Liver (tissue), 3 donors: ENCODE data around the gene ATP10B.

Experiments used
- CTCF ChIP-seq: fragments of 150-350 bp; IDR thresholded peaks from 2 replicates; pipeline ENCODE4 v1.5.1; 2017; ENCODE audit warnings: improper control_type of control experiment, low read depth, low read length; ENCODE audit not compliant: missing input control
- HNF4A ChIP-seq, 2 donors: conservative IDR thresholded peaks; 2 replicates each; pipeline ENCODE4 v1.6.1; 2016; ENCODE audit warnings: antibody characterized with exemption in 2 of 2, mild to moderate bottlenecking in 2 of 2
- RAD21 ChIP-seq, 2 donors: IDR thresholded peaks; 2 replicates each; pipeline ENCODE4 v1.6.1; 2016; ENCODE audit warnings: antibody characterized with exemption in 2 of 2, mild to moderate bottlenecking in 2 of 2
- SP1 ChIP-seq: IDR thresholded peaks from 2 replicates; pipeline ENCODE4 v1.6.1; 2018; ENCODE audit warnings: antibody characterized with exemption, mild to moderate bottlenecking
- TAF1 ChIP-seq: conservative IDR thresholded peaks from 2 replicates; pipeline ENCODE4 v1.6.1; 2016; ENCODE audit warnings: antibody characterized with exemption, mild to moderate bottlenecking
- ZBTB33 ChIP-seq: IDR thresholded peaks from 2 replicates; pipeline ENCODE4 v1.6.1; 2016; ENCODE audit warnings: antibody characterized with exemption
- TF ChIP-seq, protein P1 (sequence below): IDR thresholded peaks from 2 replicates; pipeline ENCODE4 v1.6.1; 2016; ENCODE audit warnings: antibody characterized with exemption, mild to moderate bottlenecking
- donor health status: healthy.
- donor health status: healthy.

GRCh38 chr5:160565376-160565775 lies 286.6 kb downstream of the ATP10B start:
- no peak for TF ChIP-seq CTCF
- TF ChIP-seq RAD21 (IDR thresholded peaks at IDR 0.05) = no peak
- no peak for TF ChIP-seq ZBTB33
- TF ChIP-seq SP1 = no peak
- no peak for TF ChIP-seq HNF4A (conservative IDR thresholded peaks at IDR 0.05)
- TF ChIP-seq, protein P1, sequence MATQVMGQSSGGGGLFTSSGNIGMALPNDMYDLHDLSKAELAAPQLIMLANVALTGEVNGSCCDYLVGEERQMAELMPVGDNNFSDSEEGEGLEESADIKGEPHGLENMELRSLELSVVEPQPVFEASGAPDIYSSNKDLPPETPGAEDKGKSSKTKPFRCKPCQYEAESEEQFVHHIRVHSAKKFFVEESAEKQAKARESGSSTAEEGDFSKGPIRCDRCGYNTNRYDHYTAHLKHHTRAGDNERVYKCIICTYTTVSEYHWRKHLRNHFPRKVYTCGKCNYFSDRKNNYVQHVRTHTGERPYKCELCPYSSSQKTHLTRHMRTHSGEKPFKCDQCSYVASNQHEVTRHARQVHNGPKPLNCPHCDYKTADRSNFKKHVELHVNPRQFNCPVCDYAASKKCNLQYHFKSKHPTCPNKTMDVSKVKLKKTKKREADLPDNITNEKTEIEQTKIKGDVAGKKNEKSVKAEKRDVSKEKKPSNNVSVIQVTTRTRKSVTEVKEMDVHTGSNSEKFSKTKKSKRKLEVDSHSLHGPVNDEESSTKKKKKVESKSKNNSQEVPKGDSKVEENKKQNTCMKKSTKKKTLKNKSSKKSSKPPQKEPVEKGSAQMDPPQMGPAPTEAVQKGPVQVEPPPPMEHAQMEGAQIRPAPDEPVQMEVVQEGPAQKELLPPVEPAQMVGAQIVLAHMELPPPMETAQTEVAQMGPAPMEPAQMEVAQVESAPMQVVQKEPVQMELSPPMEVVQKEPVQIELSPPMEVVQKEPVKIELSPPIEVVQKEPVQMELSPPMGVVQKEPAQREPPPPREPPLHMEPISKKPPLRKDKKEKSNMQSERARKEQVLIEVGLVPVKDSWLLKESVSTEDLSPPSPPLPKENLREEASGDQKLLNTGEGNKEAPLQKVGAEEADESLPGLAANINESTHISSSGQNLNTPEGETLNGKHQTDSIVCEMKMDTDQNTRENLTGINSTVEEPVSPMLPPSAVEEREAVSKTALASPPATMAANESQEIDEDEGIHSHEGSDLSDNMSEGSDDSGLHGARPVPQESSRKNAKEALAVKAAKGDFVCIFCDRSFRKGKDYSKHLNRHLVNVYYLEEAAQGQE = no peak
- TF ChIP-seq TAF1 = no peak
